Fibroblast of the conjunctiva (primary cell): Measurements from ENCODE around the gene SOHLH2.

Source experiments
- DNase-seq: peaks from one replicate; pipeline ENCODE4 v3.0.0-alpha.2; 2010; ENCODE audit warnings: low read depth

SOHLH2 gene

DNA sequence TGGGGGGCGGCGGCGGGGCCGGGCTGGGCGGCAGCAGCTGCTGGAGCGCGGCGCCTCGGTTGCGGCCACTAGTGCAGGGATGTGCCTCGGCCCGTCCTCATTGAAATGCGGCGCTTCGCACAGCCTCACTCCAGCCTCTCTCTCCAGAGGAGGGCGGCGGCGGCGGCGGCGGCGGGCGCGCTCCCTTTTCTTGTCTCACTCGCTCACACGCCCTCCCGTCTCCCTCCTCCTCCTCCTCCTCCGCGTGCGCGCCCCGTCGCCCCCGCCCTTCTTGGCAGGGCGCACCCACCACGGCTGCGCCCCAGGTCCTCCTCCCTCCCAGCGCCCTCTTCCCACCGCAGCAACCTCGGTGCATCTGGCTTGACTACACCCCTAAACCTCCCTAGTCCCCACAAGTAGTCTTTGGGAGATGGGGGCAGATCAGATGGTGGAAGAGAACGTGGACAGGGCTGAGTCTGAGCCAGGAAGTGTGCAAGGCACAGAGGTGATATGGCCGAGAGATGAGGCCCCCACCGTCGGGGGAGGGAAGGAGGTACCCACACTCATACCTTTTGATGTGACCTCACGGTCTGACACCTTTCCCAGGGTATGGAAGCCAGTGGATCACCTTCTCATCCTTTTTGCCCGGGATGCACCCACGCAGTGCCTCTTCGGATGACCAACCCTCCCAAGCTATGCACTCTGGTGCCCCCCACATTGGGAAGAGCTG is 83.0 kb downstream of the SOHLH2 start, which contains the start of gene DCLK1:
Gene DCLK1 (minus strand): TSS at position 161 of the 709 bp plus-strand sequence.
- peak; percentile 51 for DNase-seq

DNA sequence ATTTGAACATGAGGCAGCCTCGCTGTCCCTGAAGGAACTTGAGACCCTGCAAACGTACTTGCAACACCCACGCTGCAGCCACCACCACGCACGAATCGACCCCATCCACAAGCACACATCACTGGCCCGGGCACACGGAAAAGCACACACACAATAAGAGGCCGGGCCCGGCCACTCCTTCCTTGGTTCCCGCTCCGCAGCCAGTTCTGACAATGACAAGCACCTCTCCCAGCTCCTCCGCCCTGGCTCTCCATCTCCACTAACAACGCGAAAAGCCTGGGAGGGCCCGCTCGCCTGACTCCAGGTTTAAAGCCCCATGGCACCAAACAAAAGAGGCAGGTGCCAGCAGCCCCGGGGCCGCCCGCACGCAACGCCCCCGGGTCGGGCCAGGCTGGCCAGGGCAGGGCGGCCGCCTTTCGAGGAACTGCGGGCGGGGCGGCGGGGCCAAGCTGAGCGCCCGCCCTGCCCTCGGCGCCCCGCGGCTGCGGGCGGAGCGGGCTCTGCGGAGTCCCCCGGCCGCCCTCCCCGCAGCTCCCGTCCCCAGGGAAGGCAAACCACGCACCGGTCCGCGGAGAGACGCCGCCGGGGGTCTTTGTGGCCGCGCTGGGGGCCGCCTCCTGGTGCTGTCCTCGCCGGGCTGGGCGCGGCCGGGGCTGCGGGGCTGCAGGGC is 83.7 kb downstream of the SOHLH2 start:
- no peak for DNase-seq

DNA sequence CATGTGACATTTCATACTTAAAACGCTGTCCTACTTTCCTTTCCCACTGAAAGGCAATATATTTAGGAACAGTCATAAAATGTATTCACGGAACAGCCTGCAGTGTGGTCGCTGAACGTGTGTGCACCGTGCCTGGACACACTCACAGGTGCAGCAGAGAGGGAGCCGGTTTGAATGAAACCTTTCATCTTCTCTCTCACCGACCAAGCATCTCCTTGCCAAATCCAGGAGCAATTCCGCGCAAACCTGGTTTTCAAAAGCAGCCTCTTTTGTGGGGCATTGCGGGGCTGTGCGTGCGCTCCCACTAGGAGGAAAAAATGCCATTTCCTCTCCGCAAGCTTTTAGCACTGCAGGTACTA is 84.2 kb downstream of the SOHLH2 start:
- DNase-seq: no peak

DNA sequence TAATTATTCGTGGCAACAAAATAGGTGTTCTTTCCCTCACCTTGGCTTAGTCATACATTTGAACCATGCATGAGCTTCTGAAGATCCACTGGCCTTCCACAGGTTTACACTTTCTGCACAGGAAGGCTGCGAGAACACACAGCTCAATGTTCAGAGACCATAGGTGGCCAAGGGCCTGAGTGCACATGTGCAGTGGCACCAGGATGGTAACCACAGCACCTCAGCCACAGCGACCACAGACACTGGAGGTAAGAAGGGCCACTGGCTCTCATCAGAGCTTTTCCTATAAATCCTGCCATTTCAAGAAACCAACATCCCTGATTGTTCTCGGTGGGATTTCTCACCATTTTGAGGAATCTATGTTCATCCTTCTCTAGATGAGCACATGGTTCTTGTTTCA is 84.8 kb downstream of the SOHLH2 start:
- DNase-seq: no peak

DNA sequence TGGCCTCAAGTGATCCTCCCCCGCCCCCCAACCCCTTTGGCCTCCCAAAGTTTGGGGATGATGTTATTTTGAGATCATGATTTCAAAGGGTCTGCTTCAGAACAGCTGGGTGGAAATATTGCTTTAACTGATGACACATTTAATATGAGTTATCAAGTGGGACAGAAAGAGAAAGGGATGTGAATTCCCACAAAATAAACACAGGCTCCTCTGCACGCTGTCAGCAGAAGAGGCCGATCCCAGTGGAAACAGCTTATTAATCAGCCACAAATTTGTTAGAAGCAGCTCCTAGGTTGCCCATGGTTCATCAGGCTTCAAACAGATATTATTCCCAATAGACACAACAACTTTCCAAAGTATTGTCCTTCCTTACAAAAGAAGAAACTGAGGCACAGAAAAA is 87.9 kb downstream of the SOHLH2 start:
- no peak for DNase-seq

- DNase-seq: no peak
These were observed 88.5 kb downstream of the SOHLH2 start for GRCh38 chr13:36125841-36126240.

- peak; percentile 26 for DNase-seq
These were observed 90.0 kb downstream of the SOHLH2 start for GRCh38 chr13:36124236-36124822.
